Prostate gland (tissue), 2 donors: Measurements from ENCODE around the gene FNDC3B. TPM values are rescaled to one million over a fixed set of nuclear protein-coding genes. Genes with fewer than 3 reads are reported as not detected.
"Not testable (repeated sequence)": the region's sequence is repeated elsewhere in the genome, so short reads cannot be mapped to it uniquely, and the experiment has no call there.

Experiments
- DNase-seq: peaks from one replicate; pipeline ENCODE4 v3.0.0-alpha.2; 2019; ENCODE audit warnings: low spot score
- H3K27ac ChIP-seq, 2 donors: fragments of 200-600 bp; sonication (generic); 2 replicates each; pipeline ENCODE4 v1.5.1; 2017 to 2019
- H3K27me3 ChIP-seq: fragments of 200-600 bp; sonication (generic); replicated peaks from 2 replicates; pipeline ENCODE4 v1.5.1; 2019; ENCODE audit not compliant: insufficient read depth
- H3K36me3 ChIP-seq, 2 donors: fragments of 200-600 bp; sonication (generic); 1 replicate in 1 of 2; 2 replicates in 1 of 2; pipeline versions ENCODE4 v1.5.1 to v1.8.1; 2017 to 2019
- H3K4me1 ChIP-seq: fragments of 200-600 bp; sonication (generic); replicated peaks from 2 replicates; pipeline ENCODE4 v1.5.1; 2019
- H3K4me3 ChIP-seq, 2 donors: fragments of 200-600 bp; sonication (generic); 2 replicates each; pipeline ENCODE4 v1.5.1; 2017 to 2019
- H3K9me3 ChIP-seq: fragments of 200-600 bp; sonication (generic); 2 replicates; pipeline ENCODE4 v1.5.1; 2017
- CTCF ChIP-seq, 4 experiments: fragments of 200-600 bp in 2 of 4; fragments of 450-650 bp in 2 of 4; sonication (generic) in 2 of 4; IDR thresholded peaks; 1 replicate in 3 of 4; 2 replicates in 1 of 4; pipeline ENCODE4 v1.5.1; 2016 to 2019; ENCODE audit warnings: antibody characterized with exemption in 4 of 4, mild to moderate bottlenecking in 2 of 4, moderate library complexity in 2 of 4
- POLR2A ChIP-seq: fragments of 450-650 bp; IDR thresholded peaks from one replicate; pipeline ENCODE4 v1.6.1; 2016; ENCODE audit warnings: antibody characterized with exemption, mild to moderate bottlenecking
- POLR2AphosphoS5 ChIP-seq: sonication (generic); formaldehyde crosslinking; IDR thresholded peaks from one replicate; pipeline ENCODE4 v1.6.1; 2017; ENCODE audit warnings: antibody characterized with exemption
- WGBS: methylation state at CpG from one replicate; pipeline ENCODE4 v1.1.5; 2018; 5-methylcytosine and 5-hydroxymethylcytosine counted together
- intact Hi-C: fragments of 100-400 bp; cut with DNase I; formaldehyde crosslinking; loops from one replicate; pipeline ENCODE4 v1.14.2; 2022
- total RNA-seq, 2 donors: library from RNA; depleted of rRNA; stranded (reverse); fragments of >200 nt; gene quantifications; one replicate each; pipeline ENCODE4 v1.1.0, GENCODE V29; 2016

Gene FNDC3B
- total RNA-seq, 2 donors from 2014 or later: 35.9 to 62.4 TPM

GRCh38 chr3:172236771-172237742, 197.7 kb downstream of the FNDC3B start:
- H3K27me3 ChIP-seq: no peaks in the 10 kb centered on the region
- H3K27ac ChIP-seq: no peak overlapping the region
- 76% methylated on average over 5 of the region's 5 CpGs for WGBS
- no peak overlapping the region for H3K4me3 ChIP-seq
- no peaks in the 10 kb centered on the region for H3K4me1 ChIP-seq
- TF ChIP-seq CTCF (IDR thresholded peaks at IDR 0.05) (no peak), POLR2AphosphoS5 (no peak)
- DNase-seq: no peak
- intact Hi-C loops: no loop called here
- no peaks in the 10 kb centered on the region for H3K9me3 ChIP-seq
- no peaks in the 10 kb centered on the region for H3K36me3 ChIP-seq

- H3K27ac ChIP-seq: no peak overlapping the region
- intact Hi-C loops: no loop called here
- H3K36me3 ChIP-seq: no peaks in the 10 kb centered on the region
- no peak for DNase-seq
- no peak overlapping the region for H3K4me3 ChIP-seq
- H3K27me3 ChIP-seq: no peaks in the 10 kb centered on the region
- WGBS: 81% methylated on average over 4 of the region's 4 CpGs
- no peaks in the 10 kb centered on the region for H3K4me1 ChIP-seq
- no peak for TF ChIP-seq POLR2AphosphoS5
- TF ChIP-seq POLR2A: no peak
- no peak for TF ChIP-seq CTCF (IDR thresholded peaks at IDR 0.05)
- H3K9me3 ChIP-seq: no peaks in the 10 kb centered on the region
These were observed 198.8 kb downstream of the FNDC3B start for GRCh38 chr3:172238188-172238587.

- H3K9me3 ChIP-seq: no peaks in the 10 kb centered on the region
- H3K27me3 ChIP-seq: no peaks in the 10 kb centered on the region
- H3K27ac ChIP-seq: no peak overlapping the region
- H3K36me3 ChIP-seq: no peaks in the 10 kb centered on the region
- intact Hi-C loops: no loop called here
- WGBS: 76% methylated on average over 3 of the region's 3 CpGs
- DNase-seq: no peak
- H3K4me3 ChIP-seq: no peak overlapping the region
- TF ChIP-seq POLR2A: no peak
- no peaks in the 10 kb centered on the region for H3K4me1 ChIP-seq
These were observed 199.9 kb downstream of the FNDC3B start for GRCh38 chr3:172239218-172239790.

- Histone ChIP-seq H3K9me3 (no peaks in the 10 kb centered on the region), H3K4me3 (no peak overlapping the region), H3K36me3 (no peaks in the 10 kb centered on the region), H3K4me1 (no peaks in the 10 kb centered on the region), H3K27me3 (no peaks in the 10 kb centered on the region), H3K27ac (no peak overlapping the region)
- TF ChIP-seq POLR2AphosphoS5: no peak
- no peak for TF ChIP-seq POLR2A
- TF ChIP-seq CTCF (IDR thresholded peaks at IDR 0.05): no peak
- WGBS: 100% methylated on average over 1 of the region's 1 CpG
- intact Hi-C loops: no loop called here
- no peak for DNase-seq
These were observed 202.0 kb downstream of the FNDC3B start for GRCh38 chr3:172241405-172241804.

GRCh38 chr3:172242471-172242870, 203.1 kb downstream of the FNDC3B start:
- WGBS: 96% methylated on average over 3 of the region's 3 CpGs
- DNase-seq, H3K4me1 ChIP-seq, H3K36me3 ChIP-seq, H3K27ac ChIP-seq, intact Hi-C loops, H3K27me3 ChIP-seq, H3K9me3 ChIP-seq, H3K4me3 ChIP-seq: not testable (repeated sequence)

GRCh38 chr3:172243376-172243775, 204.0 kb downstream of the FNDC3B start:
- intact Hi-C loops, H3K4me1 ChIP-seq: not testable (repeated sequence)

More at GRCh38 chr3:172243376-172243775, 204.0 kb downstream of the FNDC3B start:
- not testable (repeated sequence) for H3K36me3 ChIP-seq, H3K27me3 ChIP-seq, H3K9me3 ChIP-seq, H3K4me3 ChIP-seq, DNase-seq, H3K27ac ChIP-seq
- WGBS: 63% methylated on average over 3 of the region's 3 CpGs
